ENCODE data around the gene C3orf22.
"Not testable (repeated sequence)": the region's sequence is repeated elsewhere in the genome, so short reads cannot be mapped to it uniquely, and the experiment has no call there.

Gene C3orf22

GRCh38 chr3:126543457-126544061 lies 15.2 kb downstream of the C3orf22 start:
- no peak for DNase-seq (ENCODE audit: low read depth, low spot score)

GRCh38 chr3:126542340-126543241 lies 16.1 kb downstream of the C3orf22 start:
- DNase-seq (ENCODE audit: low read depth, low spot score), result no peak

- no peak for DNase-seq (ENCODE audit: low read depth, low spot score)
Measured at GRCh38 chr3:126541628-126542339, 16.9 kb downstream of the C3orf22 start.

- DNase-seq (ENCODE audit: low read depth, low spot score), result no peak
Measured at GRCh38 chr3:126540951-126541627, 17.6 kb downstream of the C3orf22 start.

GRCh38 chr3:126540342-126540849 lies 18.3 kb downstream of the C3orf22 start:
- no peak for DNase-seq (ENCODE audit: low read depth, low spot score)

- DNase-seq (ENCODE audit: low read depth, low spot score), result no peak
Measured at GRCh38 chr3:126539558-126540250, 19.0 kb downstream of the C3orf22 start.

- DNase-seq (ENCODE audit: low read depth, low spot score), result no peak
Measured at GRCh38 chr3:126538966-126539365, 19.8 kb downstream of the C3orf22 start.

- no peak for DNase-seq (ENCODE audit: low read depth, low spot score)
Measured at GRCh38 chr3:126538316-126538715, 20.4 kb downstream of the C3orf22 start.

- DNase-seq (ENCODE audit: low read depth, low spot score), result no peak
Measured at GRCh38 chr3:126537730-126538281, 20.9 kb downstream of the C3orf22 start.

- no peak for DNase-seq (ENCODE audit: low read depth, low spot score)
Measured at GRCh38 chr3:126537116-126537729, 21.5 kb downstream of the C3orf22 start.

- DNase-seq (ENCODE audit: low read depth, low spot score), result no peak
Measured at GRCh38 chr3:126536126-126536525, 22.6 kb downstream of the C3orf22 start.

- DNase-seq (ENCODE audit: low read depth, low spot score), result no peak
Measured at GRCh38 chr3:126535636-126536035, 23.1 kb downstream of the C3orf22 start.

GRCh38 chr3:126534716-126535115 lies 24.0 kb downstream of the C3orf22 start:
- DNase-seq (ENCODE audit: low read depth, low spot score), result not testable (repeated sequence)

- DNase-seq (ENCODE audit: low read depth, low spot score), result no peak
Measured at GRCh38 chr3:126533506-126533905, 25.2 kb downstream of the C3orf22 start.

GRCh38 chr3:126531051-126531330 lies 27.7 kb downstream of the C3orf22 start:
- DNase-seq (ENCODE audit: low read depth, low spot score), result no peak

GRCh38 chr3:126530171-126531050 lies 28.3 kb downstream of the C3orf22 start:
- no peak for DNase-seq (ENCODE audit: low read depth, low spot score)

GRCh38 chr3:126529585-126530170 lies 29.1 kb downstream of the C3orf22 start:
- DNase-seq (ENCODE audit: low read depth, low spot score), result no peak

- no peak for DNase-seq (ENCODE audit: low read depth, low spot score)
Measured at GRCh38 chr3:126528800-126529541, 29.8 kb downstream of the C3orf22 start.

Data from brain pericyte (primary cell).